GM21825 (cell line): ENCODE data around the gene UBA1.

Experiments
- ATAC-seq: cut with Tn5 transposase; IDR thresholded peaks from one replicate; pipeline ENCODE4 v1.9.1; 2021; ENCODE audit warnings: mild to moderate bottlenecking, moderate library complexity; ENCODE audit not compliant: unreplicated experiment

Gene UBA1

DNA sequence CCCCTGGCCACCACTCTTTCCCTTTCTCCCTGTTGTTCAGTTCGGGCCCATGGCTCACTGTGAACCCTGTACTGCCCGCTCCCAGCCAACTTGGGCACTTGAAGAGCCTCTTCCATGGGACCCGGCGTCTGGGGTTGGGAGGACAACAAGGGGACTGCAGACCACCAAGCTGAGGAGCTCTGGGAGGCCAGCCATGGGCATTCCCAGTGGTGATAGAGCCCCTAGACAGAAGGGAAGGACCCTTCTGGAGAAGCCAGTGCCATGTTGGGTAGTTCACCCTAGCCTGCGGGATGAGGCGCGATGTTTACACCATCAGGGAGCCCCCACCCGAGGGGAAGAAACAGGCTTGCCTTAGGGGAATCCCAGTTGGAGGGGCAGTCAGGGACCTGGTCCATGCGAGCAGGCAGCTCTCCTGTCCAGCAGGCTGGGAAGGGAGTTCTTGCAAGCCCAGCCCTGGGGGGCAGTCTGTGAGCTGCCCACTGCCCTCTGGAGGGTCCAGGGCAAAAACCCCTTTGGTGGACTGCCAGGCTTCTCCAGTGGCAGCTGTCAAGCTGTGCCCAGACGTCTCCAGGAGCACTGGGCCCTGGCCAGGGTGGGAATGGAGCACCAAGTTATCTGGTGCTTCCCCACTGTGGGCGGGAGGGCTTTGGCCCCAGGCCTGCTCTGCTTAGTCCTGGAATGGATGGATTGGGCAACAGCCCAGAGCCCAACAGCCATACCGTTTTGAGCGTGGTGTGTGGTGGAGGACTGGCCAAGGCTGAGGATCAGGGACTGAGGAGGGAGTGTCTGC is 23.7 kb upstream of the UBA1 start:
- ATAC-seq, result no peak

DNA sequence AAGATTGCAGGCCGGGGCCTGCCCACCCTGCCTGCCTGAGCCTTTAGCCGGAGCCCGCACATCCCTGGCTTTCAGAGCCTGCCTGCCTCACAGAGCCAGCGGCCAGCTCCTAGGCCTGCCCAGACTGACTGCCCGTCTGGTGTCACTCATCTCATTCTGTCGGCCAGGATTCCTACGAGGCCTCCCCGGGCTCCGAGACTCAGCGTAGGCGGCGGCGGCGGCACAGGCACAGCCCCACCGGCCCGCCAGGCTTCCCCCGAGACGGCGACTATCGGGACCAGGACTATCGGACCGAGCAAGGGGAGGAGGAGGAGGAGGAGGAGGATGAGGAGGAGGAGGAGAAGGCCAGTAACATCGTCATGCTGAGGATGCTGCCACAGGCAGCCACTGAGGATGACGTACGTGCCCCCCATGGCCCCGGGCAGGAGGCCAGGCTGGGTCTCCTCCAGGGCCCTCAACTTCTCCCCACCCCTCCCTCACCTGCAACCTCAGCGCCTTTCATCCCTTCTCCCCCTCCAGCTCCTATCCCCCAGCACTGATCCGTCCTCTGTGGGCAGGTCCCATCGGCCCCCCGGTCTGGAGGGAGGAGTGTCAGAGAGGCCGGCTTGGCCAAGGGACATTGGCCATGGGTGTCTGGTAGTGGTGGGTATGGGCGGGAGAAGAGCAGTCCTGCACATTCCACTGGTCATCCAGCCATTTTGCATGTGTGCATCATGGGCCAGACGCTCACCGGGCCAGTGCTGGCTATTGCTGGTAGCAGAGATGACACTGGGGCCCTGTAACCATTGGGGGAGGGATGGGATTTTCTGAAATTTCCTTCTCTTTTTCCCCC is 22.6 kb upstream of the UBA1 start:
- no peak for ATAC-seq

DNA sequence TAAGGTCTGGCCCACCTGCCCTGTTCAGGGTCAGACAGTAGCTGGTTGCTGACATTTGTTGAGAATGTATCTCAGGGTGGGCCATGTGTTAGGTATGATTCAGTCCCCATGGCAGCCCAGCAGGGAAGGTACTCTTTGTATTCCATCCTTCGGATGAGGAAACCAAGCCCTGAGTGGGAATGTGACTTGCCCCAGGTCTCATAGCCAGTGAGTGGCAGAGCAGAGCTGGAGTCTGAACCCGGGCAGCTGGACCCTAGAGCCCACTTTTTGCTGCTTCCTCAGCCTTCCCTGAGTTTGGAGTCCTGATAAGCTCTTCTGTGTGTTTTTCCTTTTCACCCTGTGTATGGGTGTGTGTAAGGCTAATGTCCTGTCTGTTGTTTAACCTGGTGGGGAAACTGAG is 21.6 kb upstream of the UBA1 start:
- ATAC-seq, result no peak

DNA sequence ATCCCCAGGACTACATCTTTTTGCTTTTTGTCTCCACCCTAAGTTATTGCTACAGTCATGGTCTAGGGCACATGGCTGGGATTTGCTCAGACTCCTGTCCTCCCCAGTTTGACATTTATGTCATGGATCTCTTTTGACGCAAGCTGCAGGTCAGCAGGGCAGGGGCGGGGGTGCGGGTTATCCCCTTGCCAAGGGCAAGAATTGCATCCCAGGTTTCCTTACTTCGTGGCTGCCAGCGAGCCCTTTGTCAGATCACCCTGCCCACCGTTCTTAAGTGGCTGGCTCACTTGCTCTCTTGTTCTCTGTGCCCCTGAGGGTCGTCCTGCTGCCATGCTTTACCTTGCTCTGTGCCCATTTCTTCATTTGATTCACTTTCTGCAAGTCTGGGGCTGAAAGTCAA is 21.1 kb upstream of the UBA1 start:
- no peak for ATAC-seq

DNA sequence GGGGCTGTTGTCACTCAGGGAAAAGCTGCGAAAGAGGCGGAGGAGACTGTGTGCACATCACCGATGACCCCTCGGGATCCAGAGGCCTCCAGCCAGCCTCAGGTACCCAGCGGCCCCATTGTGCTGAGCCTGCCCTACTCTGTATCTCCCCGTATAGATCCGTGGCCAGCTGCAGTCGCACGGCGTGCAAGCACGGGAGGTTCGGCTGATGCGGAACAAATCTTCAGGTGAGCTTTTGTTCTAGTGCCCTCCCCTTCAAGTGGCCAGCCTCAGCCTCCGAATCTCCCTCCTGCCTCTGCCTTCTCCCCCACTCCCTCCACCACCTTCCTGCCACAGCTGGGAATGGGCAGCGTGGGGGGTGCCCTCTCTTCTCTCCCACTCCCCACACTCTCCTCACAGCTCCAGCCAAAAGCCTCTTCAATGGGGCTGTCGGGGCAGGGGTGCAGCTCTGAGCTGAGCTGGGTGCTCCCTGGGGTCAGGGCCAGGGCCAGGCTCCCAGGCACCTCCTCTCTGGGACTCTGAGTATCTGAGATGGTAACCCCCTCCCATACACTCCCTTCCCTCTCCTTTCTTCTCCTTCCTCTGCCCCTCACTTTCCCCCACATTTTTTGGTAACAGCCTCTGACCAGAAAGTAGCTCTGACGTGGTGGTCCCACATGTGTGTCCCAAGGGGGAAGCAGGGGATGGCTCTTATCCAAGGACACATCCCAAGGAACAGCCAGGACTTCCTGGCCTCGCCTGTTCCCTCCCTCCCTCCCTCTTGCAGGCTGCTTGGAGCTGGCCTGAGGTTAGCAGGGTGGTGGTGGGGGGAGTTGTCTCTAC is 20.4 kb upstream of the UBA1 start:
- ATAC-seq, result no peak

DNA sequence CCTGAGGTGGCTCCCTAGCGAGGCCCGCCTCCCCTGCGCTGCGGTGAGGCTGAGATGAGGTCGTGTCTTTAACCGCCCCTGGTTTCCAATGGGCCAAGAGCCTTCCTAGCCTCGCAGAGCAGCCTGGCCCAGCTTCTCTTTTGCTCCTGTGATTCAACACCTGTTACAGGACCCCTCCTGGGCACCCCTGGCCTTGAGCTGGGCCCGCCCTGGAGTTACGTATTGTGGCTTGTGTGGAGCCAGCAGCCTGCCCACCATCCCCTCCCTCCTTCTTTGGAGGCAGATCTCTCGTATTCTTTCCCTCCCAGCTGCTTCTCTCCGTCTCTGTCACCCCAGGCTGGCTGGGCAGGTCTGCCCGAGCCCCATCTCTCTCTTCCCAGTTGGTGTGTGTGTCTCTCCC is 19.3 kb upstream of the UBA1 start:
- no peak for ATAC-seq

- no peak for ATAC-seq
These were observed 18.6 kb upstream of the UBA1 start for GRCh38 chrX:47174846-47175587.

- ATAC-seq, result no peak
These were observed 18.0 kb upstream of the UBA1 start for GRCh38 chrX:47175588-47175980.

DNA sequence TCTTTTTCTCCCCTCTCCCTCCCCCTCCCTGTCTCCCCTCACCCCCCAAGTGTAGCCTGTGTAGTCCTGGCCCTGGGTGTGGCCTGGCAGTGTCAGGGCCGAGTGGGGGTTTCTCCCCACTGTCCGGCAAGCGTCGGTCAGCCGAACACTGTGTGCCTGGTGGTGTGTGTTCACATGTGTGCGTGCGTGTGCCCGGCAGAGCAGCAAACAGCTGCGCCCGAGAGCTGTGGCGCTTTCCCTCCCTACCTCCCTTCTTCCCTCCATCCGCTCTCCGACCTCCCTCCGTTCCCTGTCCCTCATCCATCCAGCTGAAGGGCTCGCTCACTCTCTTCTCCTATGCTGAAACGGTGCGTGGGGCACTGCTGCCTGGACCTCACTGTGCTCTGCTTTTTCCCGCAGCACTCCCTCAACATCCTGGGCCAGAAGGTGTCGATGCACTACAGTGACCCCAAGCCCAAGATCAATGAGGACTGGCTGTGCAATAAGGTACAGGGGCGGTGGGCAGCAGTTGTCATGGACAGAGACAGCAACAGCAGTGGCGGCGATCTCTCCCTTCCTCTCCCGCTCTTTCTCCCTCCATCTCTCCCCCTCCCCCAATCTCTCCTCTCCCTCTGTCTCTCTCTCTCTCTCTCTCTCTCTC is 17.4 kb upstream of the UBA1 start:
- ATAC-seq, result no peak

GRCh38 chrX:47177079-47177478 is 16.6 kb upstream of the UBA1 start:
- no peak for ATAC-seq

GRCh38 chrX:47178337-47178736 is 15.3 kb upstream of the UBA1 start:
- ATAC-seq, result no peak

- no peak for ATAC-seq
These were observed 14.3 kb upstream of the UBA1 start for GRCh38 chrX:47179221-47179927.

DNA sequence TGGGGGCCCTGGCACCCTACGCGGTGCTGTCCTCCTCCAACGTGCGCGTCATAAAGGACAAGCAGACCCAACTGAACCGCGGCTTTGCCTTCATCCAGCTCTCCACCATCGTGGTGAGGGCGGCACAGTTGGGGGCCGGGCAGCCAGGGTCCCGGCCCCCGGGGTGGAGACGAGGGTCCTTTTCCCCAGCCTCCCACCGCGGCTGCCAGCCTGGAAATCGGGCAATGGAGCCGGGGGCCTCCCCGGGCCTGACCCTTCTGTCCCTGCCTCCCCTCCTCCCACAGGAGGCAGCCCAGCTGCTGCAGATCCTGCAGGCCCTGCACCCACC is 13.7 kb upstream of the UBA1 start:
- no peak for ATAC-seq

DNA sequence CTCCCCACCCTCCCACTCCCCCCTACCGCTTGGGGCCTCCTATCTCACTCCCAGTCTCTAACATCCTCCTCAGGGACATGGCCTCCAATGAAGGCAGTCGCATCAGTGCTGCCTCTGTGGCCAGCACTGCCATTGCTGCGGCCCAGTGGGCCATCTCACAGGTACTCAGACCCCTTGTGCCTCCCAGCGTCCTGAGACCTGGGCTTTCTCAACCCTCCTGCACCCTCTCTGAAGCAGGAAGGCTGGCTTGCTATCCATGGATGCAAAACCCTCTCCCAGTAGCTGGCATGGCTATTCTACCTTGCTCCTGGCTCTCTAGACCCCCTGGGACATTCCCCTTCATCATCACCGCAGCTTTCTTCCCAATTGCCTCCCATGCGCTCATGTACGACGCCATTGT is 13.3 kb upstream of the UBA1 start:
- no peak for ATAC-seq

DNA sequence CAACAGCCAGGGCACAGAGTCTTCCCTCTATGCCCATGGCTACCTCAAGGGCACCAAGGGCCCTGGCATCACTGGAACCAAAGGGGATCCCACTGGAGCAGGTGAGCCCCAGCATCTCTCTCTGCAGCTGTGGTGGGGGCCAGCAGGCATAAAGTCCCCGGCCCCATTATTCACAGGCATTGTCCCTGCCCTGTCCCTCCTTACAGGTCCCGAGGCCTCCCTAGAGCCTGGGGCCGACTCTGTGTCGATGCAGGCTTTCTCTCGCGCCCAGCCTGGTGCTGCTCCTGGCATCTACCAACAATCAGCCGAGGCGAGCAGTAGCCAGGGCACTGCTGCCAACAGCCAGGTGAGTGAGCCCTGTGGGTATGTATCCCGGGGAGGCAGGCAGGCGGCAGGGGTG is 12.3 kb upstream of the UBA1 start:
- no peak for ATAC-seq

- no peak for ATAC-seq
These were observed 11.4 kb upstream of the UBA1 start for GRCh38 chrX:47182106-47182700.

DNA sequence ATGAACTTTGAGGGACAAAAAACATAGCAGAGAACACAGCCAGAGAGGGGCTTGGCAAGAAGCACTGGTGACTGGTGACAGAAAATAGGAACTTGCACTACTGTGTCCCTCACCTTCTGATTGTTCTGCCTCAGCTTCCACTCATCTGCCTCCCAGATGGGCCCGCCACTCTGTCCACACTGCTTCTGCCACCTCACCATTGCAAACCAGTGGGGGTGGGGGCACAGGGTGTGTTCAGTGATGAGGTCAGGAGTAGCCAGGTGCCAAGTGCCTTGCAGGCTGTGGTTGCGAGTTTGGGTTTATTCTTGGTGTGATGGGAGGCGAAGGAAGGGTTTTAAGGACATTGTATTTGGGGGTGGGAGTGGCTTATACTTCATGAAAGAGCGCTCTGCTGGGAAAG is 9.1 kb upstream of the UBA1 start:
- no peak for ATAC-seq

- ATAC-seq, result no peak
These were observed 8.4 kb upstream of the UBA1 start for GRCh38 chrX:47185241-47185640.

DNA sequence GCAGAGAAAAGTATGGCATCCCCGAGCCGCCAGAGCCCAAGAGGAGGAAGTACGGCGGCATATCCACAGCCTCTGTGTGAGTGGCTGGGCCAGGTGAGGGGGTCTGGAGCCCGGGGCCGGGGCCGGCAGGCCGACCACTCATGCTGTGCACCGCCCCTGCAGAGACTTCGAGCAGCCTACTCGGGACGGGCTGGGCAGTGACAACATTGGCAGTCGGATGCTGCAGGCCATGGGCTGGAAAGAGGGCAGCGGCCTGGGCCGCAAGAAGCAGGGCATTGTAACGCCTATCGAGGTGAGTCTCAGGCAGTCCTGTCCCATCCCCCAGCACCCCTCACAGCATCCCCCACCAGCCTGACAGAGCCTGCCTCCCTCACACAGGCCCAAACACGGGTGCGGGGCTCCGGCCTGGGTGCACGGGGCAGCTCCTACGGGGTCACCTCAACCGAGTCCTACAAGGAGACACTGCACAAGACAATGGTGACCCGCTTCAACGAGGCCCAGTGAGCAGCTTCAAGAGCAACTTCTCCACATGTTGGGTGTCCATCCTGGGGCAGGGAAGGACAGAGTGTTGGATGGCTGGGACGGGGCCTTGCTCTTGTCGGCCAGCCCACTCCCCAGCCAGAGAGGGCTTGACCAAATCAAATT is 7.4 kb upstream of the UBA1 start:
- ATAC-seq, result no peak
